Panc1 (cell line): ENCODE data around the gene IFT122. TPM values are rescaled to one million over a fixed set of nuclear protein-coding genes. Genes with fewer than 3 reads are reported as not detected.

ENCODE experiments used
- ATAC-seq: fragments of 200-7000 bp; cut with Tn5 transposase; 2 replicates; pipeline ENCODE4 v1.9.1; 2020; ENCODE audit warnings: mild to moderate bottlenecking, moderate library complexity
- BruUV-seq: library from RNA; stranded (reverse); fragments of 400-500 nt; replicated peaks from 2 replicates; lab custom pipeline; 2021; lab: Mats Ljungman, UMichigan
- CTCF ChIA-PET: fragments of 300-600 bp; sonication (Branson Sonifier 250); formaldehyde crosslinking; loops from one replicate; lab custom pipeline; 2022; ENCODE audit warnings: antibody characterized with exemption; lab: Charles Lee
- POLR2A ChIA-PET: fragments of 300-600 bp; sonication (Branson Sonifier 250); formaldehyde crosslinking; loops from one replicate; lab custom pipeline; 2022; ENCODE audit warnings: antibody characterized with exemption; lab: Charles Lee
- DNase-seq: peaks from one replicate; pipeline ENCODE4 v3.0.0-alpha.2; 2010; ENCODE audit warnings: low read depth, low spot score
- H3K27ac ChIP-seq: 2 replicates; pipeline ENCODE4 v1.5.1; 2011; ENCODE audit warnings: mild to moderate bottlenecking, low read length, inconsistent platforms
- H3K27me3 ChIP-seq: fragments of 200-500 bp; sonication (Bioruptor generic); 2 replicates; pipeline ENCODE4 v1.6.0; 2014; ENCODE audit warnings: low read length, inconsistent platforms; ENCODE audit not compliant: control insufficient read depth, insufficient read depth
- H3K36me3 ChIP-seq: fragments of 200-500 bp; sonication (Bioruptor generic); 2 replicates; pipeline ENCODE4 v1.5.1; 2014; ENCODE audit warnings: inconsistent platforms, mild to moderate bottlenecking, low read length, moderate library complexity; ENCODE audit not compliant: control insufficient read depth, insufficient read depth
- H3K4me1 ChIP-seq: 2 replicates; pipeline ENCODE4 v1.5.1; 2011; ENCODE audit warnings: inconsistent platforms, mild to moderate bottlenecking, low read length, moderate library complexity; ENCODE audit not compliant: control insufficient read depth, insufficient read depth
- H3K4me3 ChIP-seq, 2 experiments: 2 replicates each; pipeline ENCODE4 v1.5.1; 2011 to 2012; ENCODE audit warnings: low read depth in 2 of 2, low read length in 2 of 2, mild to moderate bottlenecking in 2 of 2, inconsistent platforms in 1 of 2, moderate library complexity in 1 of 2
- H3K9me3 ChIP-seq: fragments of 200-500 bp; sonication (Bioruptor generic); 2 replicates; pipeline ENCODE4 v1.5.1; 2014; ENCODE audit warnings: low read depth, mild to moderate bottlenecking, inconsistent platforms, low read length, moderate library complexity; ENCODE audit not compliant: control insufficient read depth, insufficient read depth
- CTCF ChIP-seq: fragments of 450-650 bp; IDR thresholded peaks from 2 replicates; pipeline ENCODE4 v1.5.1; 2017; ENCODE audit warnings: mild to moderate bottlenecking
- POLR2AphosphoS5 ChIP-seq: IDR thresholded peaks from 2 replicates; pipeline ENCODE4 v1.6.1; 2012; ENCODE audit warnings: mild to moderate bottlenecking, low read depth, low read length, moderate library complexity
- REST ChIP-seq, 2 experiments: IDR thresholded peaks; 2 replicates each; pipeline ENCODE4 v1.6.1; 2011 to 2012; ENCODE audit warnings: low read depth in 2 of 2, control low read depth in 1 of 2, low read length in 1 of 2, mild to moderate bottlenecking in 1 of 2, moderate library complexity in 1 of 2; ENCODE audit not compliant: insufficient read depth in 1 of 2
- SIN3A ChIP-seq: IDR thresholded peaks from 2 replicates; pipeline ENCODE4 v1.6.1; 2012; ENCODE audit warnings: low read depth, mild to moderate bottlenecking, low read length, moderate library complexity, borderline replicate concordance; ENCODE audit not compliant: insufficient read depth
- TCF7L2 ChIP-seq: IDR thresholded peaks from 2 replicates; pipeline ENCODE4 v1.6.1; 2011; ENCODE audit warnings: mild to moderate bottlenecking, low read depth, low read length, inconsistent platforms
- in situ Hi-C: cut with HindIII; loops from 2 replicates; pipeline ENCODE4 v1.10.0; 2016; ENCODE audit warnings: low sequenced_read_pairs, low pct_unique_long_range_greater_than_20kb
- intact Hi-C: fragments of 100-400 bp; cut with micrococcal nuclease; formaldehyde crosslinking; loops from one replicate; pipeline ENCODE4 v1.10.0; 2022; ENCODE audit not compliant: unreplicated experiment
- total RNA-seq: library from RNA; stranded (reverse); gene quantifications from one replicate; pipeline ENCODE4 v1.2.1, GENCODE V29; 2021; ENCODE audit not compliant: unreplicated experiment

The IFT122 gene
- total RNA-seq, 1 experiment from 2014 or later = 52.4 TPM

- CTCF ChIA-PET = no interaction called here
- no peak overlapping the region for H3K27ac ChIP-seq
These were observed 20.1 kb downstream of the IFT122 start for GRCh38 chr3:129460155-129460554.

GRCh38 chr3:129460572-129460971 lies 20.5 kb downstream of the IFT122 start:
- BruUV-seq = no TSS peak
- Histone ChIP-seq H3K27me3 (no peaks in the 10 kb centered on the region), H3K27ac (no peak overlapping the region), H3K4me1 (0 out of 2 replicates have a peak, but pooled peaks cover 5% of the 10 kb centered on the region), H3K36me3 (0 out of 2 replicates have a peak, but pooled peaks cover 4% of the 10 kb centered on the region), H3K4me3 (no peak overlapping the region), H3K9me3 (no peaks in the 10 kb centered on the region)
- TF ChIP-seq CTCF (no peak), POLR2AphosphoS5 (no peak), TCF7L2 (no peak), SIN3A (no peak), REST (IDR thresholded peaks at IDR 0.05; ENCODE audit: insufficient read depth in 1 of 2, low read depth in 2 of 2, low read length in 1 of 2) (no peak)
- in situ Hi-C loops = no loop called here
- POLR2A ChIA-PET = no interaction called here
- ATAC-seq (no peak), DNase-seq (no peak)
- intact Hi-C loops = no loop called here
- CTCF ChIA-PET = no interaction called here

More at GRCh38 chr3:129460155-129460554, 20.1 kb downstream of the IFT122 start:
- in situ Hi-C loops (no loop called here), intact Hi-C loops (no loop called here)
- POLR2A ChIA-PET = no interaction called here
- DNase-seq (no peak), ATAC-seq (no peak)
- H3K4me1 ChIP-seq = 0 out of 2 replicates have a peak, but pooled peaks cover 5% of the 10 kb centered on the region
- no TSS peak for BruUV-seq
- no peak overlapping the region for H3K4me3 ChIP-seq
- H3K27me3 ChIP-seq = no peaks in the 10 kb centered on the region
- no peaks in the 10 kb centered on the region for H3K9me3 ChIP-seq
- TF ChIP-seq TCF7L2 (no peak), REST (IDR thresholded peaks at IDR 0.05; ENCODE audit: insufficient read depth in 1 of 2, low read depth in 2 of 2, low read length in 1 of 2) (no peak), POLR2AphosphoS5 (no peak), SIN3A (no peak), CTCF (no peak)
- 0 out of 2 replicates have a peak, but pooled peaks cover 4% of the 10 kb centered on the region for H3K36me3 ChIP-seq
